GM12878 (cell line): ENCODE measurements around the gene NMUR1. TPM values are rescaled to one million over a fixed set of nuclear protein-coding genes. Genes with fewer than 3 reads are reported as not detected.

Experiments
- ATAC-seq: fragments of 200-7000 bp; cut with Tn5 transposase; 3 replicates; pipeline ENCODE4 v1.9.1; 2020; ENCODE audit warnings: mild to moderate bottlenecking, moderate library complexity
- BruUV-seq: library from RNA; stranded (reverse); fragments of 400-500 nt; replicated peaks from 2 replicates; lab custom pipeline; 2021; lab: Mats Ljungman, UMichigan
- CTCF ChIA-PET: fragments of 300-600 bp; sonication (Branson Sonifier 250); formaldehyde crosslinking; extraction: SDS; loops from one replicate; lab custom pipeline; 2021; ENCODE audit warnings: inconsistent platforms; lab: Yijun Ruan, JAX
- POLR2A ChIA-PET: fragments of 350-600 bp; formaldehyde crosslinking; extraction: SDS; loops from one replicate; lab custom pipeline; 2021; ENCODE audit warnings: inconsistent platforms; lab: Charles Lee
- RAD21 ChIA-PET: fragments of 300-600 bp; sonication (Branson Sonifier 250); formaldehyde crosslinking; loops from one replicate; lab custom pipeline; 2023; ENCODE audit warnings: antibody characterized with exemption; ENCODE audit not compliant: unreplicated experiment; lab: Charles Lee
- SMC1A ChIA-PET: fragments of 300-600 bp; sonication (Branson Sonifier 250); formaldehyde crosslinking; loops from one replicate; lab custom pipeline; 2023; ENCODE audit not compliant: unreplicated experiment, uncharacterized antibody; lab: Charles Lee
- DNase-seq: peaks from one replicate; pipeline ENCODE4 v3.0.0-alpha.2; 2011; ENCODE audit warnings: low read depth, low spot score
- FAIRE-seq: peaks from 3 replicates; lab custom pipeline; 2011; peaks lifted over from hg19 to GRCh38; lab: Jason Lieb, UNC
- H2AFZ ChIP-seq: 2 replicates; pipeline ENCODE4 v1.6.0; 2011; ENCODE audit warnings: low read depth, low read length, control low read depth; ENCODE audit not compliant: control insufficient read depth
- H3K27ac ChIP-seq: 2 replicates; pipeline ENCODE4 v1.5.1; 2011; ENCODE audit warnings: control low read depth; ENCODE audit not compliant: control insufficient read depth, insufficient read depth
- H3K27me3 ChIP-seq, 2 experiments: replicated peaks in 1 of 2; 2 replicates each; pipeline versions ENCODE4 v1.6.0 to v1.6.1; 2011; ENCODE audit warnings: low read length in 1 of 2; ENCODE audit not compliant: control insufficient read depth in 2 of 2, insufficient read depth in 2 of 2
- H3K36me3 ChIP-seq, 2 experiments: 2 replicates each; pipeline ENCODE4 v1.5.1; 2011; ENCODE audit warnings: low read length in 1 of 2; ENCODE audit not compliant: control insufficient read depth in 2 of 2, insufficient read depth in 2 of 2
- H3K4me1 ChIP-seq: 2 replicates; pipeline ENCODE4 v1.6.1; 2011; ENCODE audit warnings: mild to moderate bottlenecking, low read length, moderate library complexity, mixed read lengths; ENCODE audit not compliant: control insufficient read depth, insufficient read depth
- H3K4me2 ChIP-seq: 2 replicates; pipeline ENCODE4 v1.6.0; 2011; ENCODE audit warnings: control low read depth; ENCODE audit not compliant: control insufficient read depth, insufficient read depth
- H3K4me3 ChIP-seq: fragments of 200-600 bp; sonication (generic); 2 replicates; pipeline ENCODE4 v1.5.1; 2016
- H3K79me2 ChIP-seq: 2 replicates; pipeline ENCODE4 v1.6.0; 2011; ENCODE audit warnings: low read length; ENCODE audit not compliant: control insufficient read depth, insufficient read depth
- H3K9ac ChIP-seq: 2 replicates; pipeline ENCODE4 v1.8.0; 2011; ENCODE audit warnings: low read length, control low read depth, mixed read lengths; ENCODE audit not compliant: control insufficient read depth, insufficient read depth
- H3K9me3 ChIP-seq: replicated peaks from 3 replicates; pipeline ENCODE4 v1.5.1; 2011; ENCODE audit warnings: mild to moderate bottlenecking, low read length; ENCODE audit not compliant: control insufficient read depth, insufficient read depth
- H4K20me1 ChIP-seq: 2 replicates; pipeline ENCODE4 v1.6.0; 2011; ENCODE audit not compliant: control insufficient read depth, insufficient read depth
- BCLAF1 ChIP-seq: fragments of 450-650 bp; IDR thresholded peaks from 2 replicates; pipeline ENCODE4 v1.6.1; 2017; ENCODE audit warnings: antibody characterized with exemption, mild to moderate bottlenecking, moderate library complexity
- ELK1 ChIP-seq: IDR thresholded peaks from 2 replicates; pipeline ENCODE4 v1.6.1; 2012; ENCODE audit warnings: low read depth, low read length, improper control_type of control experiment
- EZH2 ChIP-seq: IDR thresholded peaks from 2 replicates; pipeline ENCODE4 v1.6.1; 2012; ENCODE audit warnings: low read depth, mild to moderate bottlenecking, control low read depth, inconsistent platforms, low read length, borderline replicate concordance; ENCODE audit not compliant: control insufficient read depth
- GABPA ChIP-seq: IDR thresholded peaks from 2 replicates; pipeline ENCODE4 v1.6.1; 2014; ENCODE audit warnings: antibody characterized with exemption, low read depth, mild to moderate bottlenecking, inconsistent platforms
- HCFC1 ChIP-seq: fragments of 150-350 bp; IDR thresholded peaks from 2 replicates; pipeline ENCODE4 v1.6.1; 2014; ENCODE audit warnings: low read length
- HDGF ChIP-seq: fragments of 450-650 bp; IDR thresholded peaks from 2 replicates; pipeline ENCODE4 v1.6.1; 2016; ENCODE audit warnings: antibody characterized with exemption
- MTA3 ChIP-seq: IDR thresholded peaks from 2 replicates; pipeline ENCODE4 v1.6.1; 2012; ENCODE audit warnings: low read length, inconsistent platforms, borderline replicate concordance
- PML ChIP-seq: IDR thresholded peaks from 2 replicates; pipeline ENCODE4 v1.6.1; 2012; ENCODE audit warnings: low read length, inconsistent platforms
- RB1 ChIP-seq: fragments of 450-650 bp; formaldehyde crosslinking; IDR thresholded peaks from 2 replicates; pipeline ENCODE4 v1.6.1; 2017; ENCODE audit warnings: mild to moderate bottlenecking, borderline replicate concordance
- STAT1 ChIP-seq: fragments of 450-650 bp; conservative IDR thresholded peaks from 2 replicates; pipeline ENCODE4 v1.6.1; 2014; ENCODE audit warnings: antibody characterized with exemption, mild to moderate bottlenecking
- SUPT20H ChIP-seq: IDR thresholded peaks from 2 replicates; pipeline ENCODE4 v1.6.1; 2011; ENCODE audit warnings: low read depth, mild to moderate bottlenecking, low read length, moderate library complexity, borderline replicate concordance; ENCODE audit not compliant: control insufficient read depth
- ZBTB11 ChIP-seq: fragments of 450-650 bp; formaldehyde crosslinking; IDR thresholded peaks from 2 replicates; pipeline ENCODE4 v1.5.0; 2022; ENCODE audit warnings: mild to moderate bottlenecking, missing genetic modification characterization
- ZNF687 ChIP-seq: fragments of 450-650 bp; IDR thresholded peaks from 2 replicates; pipeline ENCODE4 v1.6.1; 2017; ENCODE audit warnings: mild to moderate bottlenecking, moderate library complexity
- WGBS: methylation state at CpG from one replicate; pipeline ENCODE4 v1.1.6; 2016; ENCODE audit warnings: low lambda C conversion rate; ENCODE audit not compliant: insufficient replicate concordance, insufficient coverage; ENCODE audit errors: missing lambda C conversion rate; 5-methylcytosine and 5-hydroxymethylcytosine counted together
- in situ Hi-C: fragments of 300-500 bp; cut with MboI; formaldehyde crosslinking; loops from 9 replicates; pipeline ENCODE4 v1.14.3; 2018; ENCODE audit warnings: mixed read lengths
- intact Hi-C: fragments of 100-400 bp; cut with micrococcal nuclease; formaldehyde crosslinking; loops from one replicate; pipeline ENCODE4 v1.14.2; 2022; ENCODE audit not compliant: unreplicated experiment
- polyA plus RNA-seq, 11 experiments: library from polyadenylated mRNA; depleted of rRNA in 4 of 11; unstranded in 6 of 11; stranded (reverse) in 5 of 11; fragments of >200 nt; fragmentation: Nextera tagmentation in 4 of 11; fragmentation: Illumina TruSeq in 1 of 11; extraction: Ambion mirVana in 4 of 11; extraction: Trizol in 1 of 11; gene quantifications; 1 replicate in 1 of 11; 2 replicates in 10 of 11; pipeline versions ENCODE4 v1.2.1 to v1.2.3, GENCODE V29; 2011 to 2016; ENCODE audit warnings: inconsistent platforms in 2 of 11, missing spikeins in 2 of 11, low read depth in 1 of 11
- total RNA-seq, 4 experiments: library from RNA; depleted of rRNA in 3 of 4; stranded (reverse); fragments of >200 nt in 3 of 4; fragmentation: Illumina TruSeq in 1 of 4; extraction: Trizol in 1 of 4; gene quantifications; 2 replicates each; pipeline versions ENCODE4 v1.2.1 to v1.2.3, GENCODE V29; 2013 to 2021

The NMUR1 gene
- total and polyA plus RNA-seq, 10 of the 15 experiments (the other 5 are each of a cell fraction or from before 2014, with no cell fraction given) = under 0.01 to 0.08 (median 0.02) TPM; not detected in 5

GRCh38 chr2:231535961-231536360, 5.7 kb upstream of the NMUR1 start:
- H3K9ac ChIP-seq = no peak overlapping the region
- TF ChIP-seq MTA3 = no peak
- no peak for TF ChIP-seq HCFC1
- TF ChIP-seq GABPA = no peak
- no peak for TF ChIP-seq ELK1
- TF ChIP-seq RB1 = no peak
- TF ChIP-seq STAT1 = no peak
- no peak for TF ChIP-seq BCLAF1
- no peak for TF ChIP-seq PML
- TF ChIP-seq EZH2 = no peak
- no peak for TF ChIP-seq ZBTB11 (CRISPR knock-in tag)
- TF ChIP-seq ZNF687 = no peak
- TF ChIP-seq SUPT20H = no peak
- TF ChIP-seq HDGF = no peak

More at GRCh38 chr2:231535961-231536360, 5.7 kb upstream of the NMUR1 start:
- DNase-seq = no peak
- 75% methylated on average over 6 of the region's 6 CpGs for WGBS
- FAIRE-seq = no peak
- ChIA-PET SMC1A (interaction anchor here (0.7 to 0.8 kb wide), 2 partner anchors 9 to 12 kb away, joined by 3 read pairs; no protein-coding TSS in a partner anchor), POLR2A (interaction anchor here (1.1 kb wide), 1 partner anchor 26 kb away, joined by 3 read pairs; no protein-coding TSS in a partner anchor), RAD21 (no interaction called here), CTCF (interaction anchor here (0.7 to 2.0 kb wide), 4 partner anchors 11 to 20 kb away, joined by 3 to 9 read pairs (median 4); no protein-coding TSS in a partner anchor)
- no peak overlapping the region for H3K27ac ChIP-seq
- BruUV-seq = no TSS peak
- no peaks in the 10 kb centered on the region for H3K36me3 ChIP-seq
- no peak for ATAC-seq
- intact Hi-C loops (no loop called here), in situ Hi-C loops (no loop called here)
- no peaks in the 10 kb centered on the region for H3K79me2 ChIP-seq
- H3K4me3 ChIP-seq = no peak overlapping the region
- no peak overlapping the region for H2AFZ ChIP-seq
- H3K9me3 ChIP-seq = no peaks in the 10 kb centered on the region
- H3K4me2 ChIP-seq = no peak overlapping the region
- H3K4me1 ChIP-seq = peaks cover under 1% of the 10 kb centered on the region
- H3K27me3 ChIP-seq = no peaks in the 10 kb centered on the region; a peak in 1 of 4 replicates
- H4K20me1 ChIP-seq = no peaks in the 10 kb centered on the region
